NCI-H1417 (cell line): Measurements from ENCODE around the gene ELF4.
A peak's percentile ranks its signal among the peaks of the same experiment; 100 is the strongest.

Source experiments
- DNase-seq, 3 experiments: peaks; one replicate each; lab custom pipeline; 2025; lab: John Stamatoyannopoulos, UW

ELF4 gene

DNA sequence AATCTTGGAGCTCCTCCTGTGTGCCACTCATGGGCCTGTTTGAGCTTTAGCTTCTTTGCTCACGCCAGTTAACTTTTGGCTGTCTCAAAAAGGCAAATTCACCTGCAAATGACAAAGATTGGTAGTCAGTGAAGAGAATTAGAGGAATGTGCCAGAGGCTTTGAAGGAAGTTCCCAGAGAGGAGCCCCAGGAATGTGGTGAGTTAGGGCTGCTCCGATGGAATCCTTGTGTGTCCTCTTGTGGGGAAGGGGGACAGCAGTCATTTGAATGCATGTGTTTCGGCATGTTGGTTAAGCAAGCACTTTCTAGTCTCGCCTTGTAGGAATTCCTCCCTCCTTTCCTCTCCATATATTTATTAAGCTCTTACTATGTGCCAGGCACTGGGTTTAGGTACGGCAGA, 62.9 kb downstream of the ELF4 start:
- DNase-seq = no peak

DNA sequence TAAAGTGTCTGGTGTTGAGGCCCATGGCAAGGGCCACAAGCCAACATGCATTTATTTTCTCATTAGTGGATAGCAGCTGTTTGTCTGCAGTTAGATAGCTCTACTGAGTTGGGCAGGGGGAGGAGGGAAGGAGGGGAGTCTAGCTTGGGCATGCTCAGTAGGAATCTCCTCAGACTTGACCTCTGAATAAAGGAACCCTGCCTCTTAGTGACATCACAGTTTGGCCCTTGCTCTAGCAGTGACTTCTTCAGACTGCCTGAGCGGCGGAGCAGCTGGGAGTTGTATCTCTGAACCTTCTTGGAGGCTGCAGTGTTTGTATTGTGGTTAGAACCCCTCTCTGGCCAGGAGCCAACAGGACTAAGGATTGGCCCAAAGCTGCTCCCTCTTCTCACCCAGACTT, 70.5 kb downstream of the ELF4 start:
- no peak for DNase-seq

DNA sequence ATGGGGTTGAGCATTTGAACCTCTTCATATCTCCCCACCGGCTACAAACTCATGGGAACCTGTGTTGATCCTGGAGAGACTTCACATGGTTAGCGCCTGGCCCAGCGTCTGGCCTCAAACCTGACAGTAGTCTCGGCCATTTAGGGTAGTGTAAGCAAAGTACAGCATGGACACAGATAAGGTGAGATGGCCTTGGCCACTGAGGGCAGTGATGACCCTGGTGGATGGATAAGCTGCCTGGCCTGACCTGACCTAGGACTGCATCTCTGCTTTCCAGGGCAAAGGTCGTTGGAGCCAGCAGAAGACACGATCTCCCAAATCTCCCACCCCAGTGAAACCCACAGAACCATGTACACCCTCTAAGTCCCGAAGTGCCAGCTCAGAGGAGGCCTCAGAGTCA, 76.1 kb downstream of the ELF4 start:
- DNase-seq = no peak

GRCh38 chrX:130032552-130032951, 77.7 kb downstream of the ELF4 start:
- no peak for DNase-seq

GRCh38 chrX:130030826-130031225, 79.5 kb downstream of the ELF4 start:
- DNase-seq = no peak

DNA sequence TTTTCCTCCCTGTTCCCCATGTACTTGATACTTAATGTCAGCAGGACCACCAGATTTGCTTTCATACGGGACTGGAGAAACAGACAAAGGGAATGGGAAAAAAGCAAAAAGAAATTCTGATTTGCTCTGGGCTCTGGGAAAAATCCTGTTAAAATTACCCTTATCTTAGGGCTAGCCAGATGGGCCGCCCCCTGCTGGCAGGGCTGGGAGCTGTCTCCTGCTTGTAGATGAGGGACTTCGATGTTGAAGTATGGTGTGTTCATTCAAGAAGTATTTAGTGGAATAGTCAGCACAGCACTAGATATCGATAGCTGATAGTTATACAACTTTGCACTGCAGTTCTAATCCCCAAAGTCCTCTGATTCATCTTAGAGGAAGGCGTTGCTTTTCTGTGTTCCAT, 82.1 kb downstream of the ELF4 start:
- DNase-seq = peak in 2 of 3 experiments; percentile 18 to 23

DNA sequence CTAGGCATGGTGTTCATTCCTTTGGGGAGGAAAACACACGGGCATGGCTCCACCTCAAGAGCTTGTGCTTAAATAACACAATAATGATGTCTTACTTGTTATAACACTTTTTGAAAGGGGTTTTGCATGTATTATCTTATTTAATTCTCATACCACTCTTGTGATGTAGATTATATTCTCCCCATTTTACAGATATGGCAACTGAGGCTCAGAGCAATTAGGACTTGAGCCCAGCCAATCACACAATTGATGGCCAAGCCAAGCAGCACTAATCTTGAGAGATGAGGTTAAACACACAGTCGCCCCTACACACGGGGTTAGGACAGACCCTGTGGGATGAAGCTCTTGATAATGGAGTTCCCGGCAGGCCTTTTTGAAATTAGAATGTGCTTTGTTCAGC, 82.7 kb downstream of the ELF4 start:
- DNase-seq = no peak

GRCh38 chrX:130025256-130025655, 85.0 kb downstream of the ELF4 start:
- DNase-seq = no peak

- DNase-seq = peak in 1 of 3 experiments; percentile 33
Measured at GRCh38 chrX:130024127-130024526, 86.2 kb downstream of the ELF4 start.

DNA sequence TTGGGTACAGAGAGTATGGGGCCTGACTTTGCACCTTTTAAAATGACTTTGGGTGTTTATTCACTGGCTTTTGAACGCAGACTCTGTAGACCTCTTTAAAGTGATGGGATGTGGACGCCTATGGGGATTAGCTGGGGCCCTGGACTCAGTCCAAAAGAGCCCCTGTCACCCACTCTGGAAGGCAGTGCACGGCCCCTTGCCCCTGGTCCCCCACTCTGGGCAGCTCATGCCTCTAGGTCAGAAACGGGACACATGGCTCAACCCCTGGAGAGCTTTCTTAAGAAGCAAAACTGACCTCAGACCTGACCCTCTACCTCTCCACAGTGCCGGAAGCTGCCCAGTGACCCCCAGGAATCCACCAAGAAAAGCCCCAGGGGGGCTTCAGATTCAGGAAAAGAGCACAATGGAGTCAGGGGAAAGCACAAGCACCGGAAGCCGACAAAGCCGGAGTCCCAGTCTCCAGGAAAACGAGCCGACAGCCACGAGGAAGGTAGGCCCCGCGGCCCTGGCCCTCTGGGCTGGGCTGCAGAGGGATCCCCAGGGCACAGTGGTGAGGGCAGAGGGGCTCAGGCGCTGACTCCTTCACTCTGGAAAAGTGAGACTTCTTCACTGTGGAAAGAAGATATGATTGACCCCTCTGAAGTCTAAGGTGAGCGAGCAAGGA, 89.5 kb downstream of the ELF4 start:
- no peak for DNase-seq

- no peak for DNase-seq
Measured at GRCh38 chrX:130018143-130018542, 92.2 kb downstream of the ELF4 start.

- DNase-seq = no peak
Measured at GRCh38 chrX:130015181-130015580, 95.1 kb downstream of the ELF4 start.
